Lower leg skin (tissue), 3 donors: ENCODE data around the gene LGALS3.

ENCODE experiments used
- POLR2A ChIP-seq, 2 donors: fragments of 450-650 bp; IDR thresholded peaks; one replicate each; pipeline ENCODE4 v1.6.1; 2016 to 2017; ENCODE audit warnings: antibody characterized with exemption in 2 of 2, mild to moderate bottlenecking in 1 of 2, moderate library complexity in 1 of 2
- TF ChIP-seq, protein P1 (sequence below), 3 donors: fragments of 450-650 bp; IDR thresholded peaks; one replicate each; pipeline ENCODE4 v1.5.1; 2016; ENCODE audit warnings: antibody characterized with exemption in 3 of 3, mild to moderate bottlenecking in 3 of 3, moderate library complexity in 2 of 3

DNA sequence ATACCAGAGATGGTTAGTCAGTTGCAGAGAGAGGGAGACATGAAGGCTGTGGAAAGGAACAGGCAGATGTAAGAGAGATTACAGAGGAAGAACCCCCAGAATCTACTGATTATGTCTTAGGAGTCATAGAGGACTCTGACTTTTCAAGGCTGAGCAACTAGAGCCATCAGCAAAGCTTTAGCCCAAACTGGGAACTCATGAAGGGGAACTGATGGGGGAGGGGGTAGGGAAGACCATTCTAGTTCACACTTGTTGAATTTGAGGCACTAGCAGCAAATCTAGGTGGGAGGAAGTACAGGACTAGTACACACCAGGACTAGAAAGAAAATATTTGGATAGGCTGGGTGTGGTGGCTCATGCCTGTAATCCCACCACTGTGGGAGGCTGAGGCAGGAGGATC lies 10.1 kb downstream of the LGALS3 start:
- TF ChIP-seq, protein P1, sequence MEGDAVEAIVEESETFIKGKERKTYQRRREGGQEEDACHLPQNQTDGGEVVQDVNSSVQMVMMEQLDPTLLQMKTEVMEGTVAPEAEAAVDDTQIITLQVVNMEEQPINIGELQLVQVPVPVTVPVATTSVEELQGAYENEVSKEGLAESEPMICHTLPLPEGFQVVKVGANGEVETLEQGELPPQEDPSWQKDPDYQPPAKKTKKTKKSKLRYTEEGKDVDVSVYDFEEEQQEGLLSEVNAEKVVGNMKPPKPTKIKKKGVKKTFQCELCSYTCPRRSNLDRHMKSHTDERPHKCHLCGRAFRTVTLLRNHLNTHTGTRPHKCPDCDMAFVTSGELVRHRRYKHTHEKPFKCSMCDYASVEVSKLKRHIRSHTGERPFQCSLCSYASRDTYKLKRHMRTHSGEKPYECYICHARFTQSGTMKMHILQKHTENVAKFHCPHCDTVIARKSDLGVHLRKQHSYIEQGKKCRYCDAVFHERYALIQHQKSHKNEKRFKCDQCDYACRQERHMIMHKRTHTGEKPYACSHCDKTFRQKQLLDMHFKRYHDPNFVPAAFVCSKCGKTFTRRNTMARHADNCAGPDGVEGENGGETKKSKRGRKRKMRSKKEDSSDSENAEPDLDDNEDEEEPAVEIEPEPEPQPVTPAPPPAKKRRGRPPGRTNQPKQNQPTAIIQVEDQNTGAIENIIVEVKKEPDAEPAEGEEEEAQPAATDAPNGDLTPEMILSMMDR (IDR thresholded peaks at IDR 0.05), result no peak
- TF ChIP-seq POLR2A (IDR thresholded peaks at IDR 0.05), result no peak
